HG03571 (cell line): Measurements from ENCODE around the gene CCSER1.
"Not testable (repeated sequence)": the region's sequence is repeated elsewhere in the genome, so short reads cannot be mapped to it uniquely, and the experiment has no call there.

Experiments used
- ATAC-seq: cut with Tn5 transposase; IDR thresholded peaks from one replicate; pipeline ENCODE4 v1.9.1; 2021; ENCODE audit not compliant: unreplicated experiment

CCSER1 gene

DNA sequence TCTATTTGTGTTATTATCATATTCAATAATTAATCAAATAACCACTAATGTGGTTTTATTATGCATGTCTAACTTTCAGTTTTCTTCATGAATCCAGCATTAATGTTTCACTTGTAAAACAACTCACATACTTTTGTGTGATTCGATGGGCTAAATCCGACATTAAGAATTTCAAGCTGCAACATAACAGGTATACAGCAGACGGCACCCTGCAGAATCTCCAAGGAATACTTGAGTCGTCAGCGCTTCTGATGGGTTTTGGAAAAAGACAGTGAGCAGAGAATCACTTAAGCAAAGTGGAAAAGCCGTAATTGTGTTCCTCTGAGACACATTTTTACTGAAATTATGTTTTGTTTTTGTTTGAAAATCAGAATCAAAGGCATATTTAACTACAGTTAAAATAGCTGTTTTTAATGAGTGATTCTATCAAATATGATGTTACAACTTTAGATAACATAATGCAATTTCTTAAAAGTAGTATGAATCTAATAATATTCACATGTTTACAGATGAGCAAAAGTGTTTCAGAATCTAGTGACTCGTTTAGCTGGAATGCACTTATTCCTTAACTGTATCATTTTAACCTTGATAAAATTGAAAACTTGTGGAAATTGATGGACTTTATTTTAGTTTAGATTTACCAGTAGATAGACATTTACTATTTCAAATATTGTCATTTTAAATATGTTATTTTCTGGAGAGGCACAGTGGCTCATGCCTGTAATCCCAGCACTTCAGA is 514.8 kb downstream of the CCSER1 start:
- no peak for ATAC-seq

DNA sequence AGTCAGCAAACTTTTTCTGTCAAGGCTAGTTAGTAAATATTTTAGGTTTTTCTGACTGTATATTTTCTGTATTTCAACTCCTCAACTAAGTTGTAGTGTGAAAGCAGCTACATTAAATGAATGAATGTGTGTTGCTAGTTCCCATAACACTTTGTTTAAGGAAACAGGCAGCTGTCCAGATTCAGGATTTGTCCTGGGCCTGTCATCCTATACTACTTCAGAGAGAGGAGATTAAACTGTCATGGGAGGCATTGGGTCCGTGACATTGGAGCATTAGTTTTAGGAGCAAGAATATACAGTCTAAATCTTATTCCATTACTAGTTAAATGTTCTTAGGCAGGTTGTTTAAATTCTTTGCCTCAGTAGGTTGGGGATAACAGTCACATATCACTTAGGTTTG is 516.0 kb downstream of the CCSER1 start:
- no peak for ATAC-seq

DNA sequence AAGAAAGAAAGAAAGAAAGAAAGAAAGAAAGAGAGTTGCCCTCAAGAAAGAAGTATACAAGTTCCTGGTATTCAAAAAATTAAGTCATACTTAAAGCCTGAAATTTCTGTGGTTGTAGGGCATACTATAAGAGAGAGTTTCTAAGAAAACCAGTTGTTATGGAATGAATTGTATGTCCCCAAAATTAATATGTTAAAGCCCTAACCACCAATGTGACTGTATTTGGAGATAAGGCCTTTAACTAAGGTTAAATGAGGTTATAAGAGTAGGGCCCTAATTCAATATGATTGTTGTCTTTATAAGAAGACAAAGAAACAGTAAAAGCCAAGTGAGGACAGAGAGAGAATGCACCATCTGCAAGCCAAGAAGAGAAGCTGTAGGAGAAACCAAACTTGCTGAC is 521.1 kb downstream of the CCSER1 start:
- no peak for ATAC-seq

DNA sequence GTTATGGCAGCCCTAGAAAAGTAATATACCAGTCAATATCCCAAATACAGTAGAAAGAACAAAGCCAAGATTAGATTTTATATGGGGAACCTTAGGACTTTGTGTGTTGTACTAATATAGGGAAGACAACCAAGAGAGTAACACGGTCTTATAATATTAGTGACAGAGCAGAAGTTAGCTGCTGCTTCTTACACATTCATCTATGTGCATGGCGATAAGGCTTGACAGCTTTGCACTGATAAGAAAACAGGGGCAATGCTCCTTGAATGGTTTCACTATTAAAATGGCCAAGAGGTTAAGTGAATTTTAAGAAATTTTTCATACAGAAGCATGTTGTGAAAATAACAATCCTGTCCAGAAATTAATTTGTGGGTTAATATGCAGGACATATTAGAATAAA is 521.6 kb downstream of the CCSER1 start:
- no peak for ATAC-seq

DNA sequence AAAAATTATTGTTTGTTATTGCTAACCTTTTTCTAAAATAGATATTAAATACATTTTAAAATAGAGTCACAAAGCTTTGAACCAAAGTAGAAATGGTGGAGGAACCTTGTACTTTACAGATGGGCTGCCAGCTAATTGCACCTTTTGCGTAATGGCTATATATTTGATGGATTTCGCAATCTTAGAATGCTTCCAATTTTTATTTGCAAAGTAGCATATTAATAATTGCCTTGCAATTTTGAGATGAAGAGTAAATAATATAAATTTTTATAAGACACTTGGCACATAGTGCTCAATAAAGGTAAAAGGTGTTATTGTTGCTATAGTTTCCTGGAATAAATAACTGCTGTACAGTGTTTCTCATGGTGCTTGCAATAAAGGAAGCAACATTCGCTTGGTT is 533.5 kb downstream of the CCSER1 start:
- no peak for ATAC-seq

DNA sequence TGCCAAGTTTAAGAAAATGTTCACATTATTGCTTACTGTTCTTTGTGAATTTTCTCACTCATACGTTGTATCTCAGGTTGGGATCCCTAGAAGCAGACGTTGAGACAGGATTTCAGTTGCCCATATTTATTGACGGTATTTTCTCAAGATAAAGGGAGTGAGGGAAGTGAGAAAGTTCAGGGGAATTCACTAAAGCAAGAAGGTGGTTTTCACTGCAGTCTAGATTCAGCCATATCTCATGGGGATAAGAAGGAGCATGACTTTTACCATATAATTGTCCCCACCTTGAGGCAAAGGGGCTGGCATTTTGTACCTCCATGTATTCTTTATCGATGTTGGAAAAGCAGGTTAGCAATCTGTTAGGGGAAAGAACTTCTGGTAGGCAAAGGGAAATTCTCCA is 543.0 kb downstream of the CCSER1 start:
- no peak for ATAC-seq

DNA sequence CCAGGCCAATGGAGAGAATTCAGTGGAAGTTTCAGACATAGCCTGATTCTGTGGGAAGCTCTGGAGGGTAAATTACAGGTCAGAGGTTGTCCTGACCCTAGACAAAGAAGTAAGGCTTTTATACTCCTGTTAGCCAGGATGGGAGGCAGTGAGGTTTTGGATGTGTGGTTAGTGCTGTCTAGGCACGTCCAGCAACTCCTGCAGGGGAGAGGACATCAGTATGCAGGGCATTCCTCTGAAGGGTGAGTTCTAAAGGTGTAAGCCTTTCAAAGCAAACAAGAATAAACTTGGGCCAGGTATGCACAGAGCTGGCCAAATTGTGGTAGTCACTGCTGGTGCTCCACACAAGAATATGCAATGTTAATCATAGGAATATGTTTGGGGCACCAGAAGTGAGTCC is 562.5 kb downstream of the CCSER1 start:
- ATAC-seq, result no peak

DNA sequence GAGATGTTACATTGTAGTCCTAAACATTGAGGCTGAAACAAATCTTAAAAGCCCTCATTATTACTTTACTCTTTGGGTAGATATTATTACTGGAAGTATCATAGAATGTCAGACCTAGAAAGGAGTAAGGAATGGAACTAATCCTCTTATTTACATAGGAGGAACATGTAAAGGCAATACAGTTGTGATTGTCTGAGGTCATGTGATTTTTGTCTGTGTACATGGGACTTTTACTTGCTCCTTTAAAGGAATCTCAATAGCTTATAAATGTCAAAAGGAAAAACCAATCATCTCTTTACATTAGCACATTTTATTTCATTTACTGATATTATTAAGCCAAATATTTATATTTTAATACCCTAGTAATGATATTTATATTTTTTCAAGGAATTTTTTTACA is 568.2 kb downstream of the CCSER1 start:
- no peak for ATAC-seq

DNA sequence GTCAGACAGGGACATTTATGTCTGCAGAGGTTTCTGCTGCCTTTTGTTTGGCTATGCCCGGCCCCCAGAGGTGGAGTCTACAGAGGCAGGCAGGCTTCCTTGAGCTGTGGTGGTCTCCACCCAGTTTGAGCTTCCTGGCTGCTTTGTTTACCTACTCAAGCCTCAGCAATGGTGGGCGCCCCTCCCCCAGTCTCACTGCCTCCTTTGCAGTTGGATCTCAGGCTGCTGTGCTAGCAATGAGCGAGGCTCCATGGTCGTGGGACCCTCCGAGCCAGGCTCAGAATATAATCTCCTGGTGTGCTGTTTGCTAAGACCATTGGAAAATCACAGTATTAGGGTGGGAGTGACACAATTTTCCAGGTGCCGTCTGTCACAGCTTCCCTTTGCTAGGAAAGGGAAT is 578.3 kb downstream of the CCSER1 start:
- ATAC-seq, result not testable (repeated sequence)

DNA sequence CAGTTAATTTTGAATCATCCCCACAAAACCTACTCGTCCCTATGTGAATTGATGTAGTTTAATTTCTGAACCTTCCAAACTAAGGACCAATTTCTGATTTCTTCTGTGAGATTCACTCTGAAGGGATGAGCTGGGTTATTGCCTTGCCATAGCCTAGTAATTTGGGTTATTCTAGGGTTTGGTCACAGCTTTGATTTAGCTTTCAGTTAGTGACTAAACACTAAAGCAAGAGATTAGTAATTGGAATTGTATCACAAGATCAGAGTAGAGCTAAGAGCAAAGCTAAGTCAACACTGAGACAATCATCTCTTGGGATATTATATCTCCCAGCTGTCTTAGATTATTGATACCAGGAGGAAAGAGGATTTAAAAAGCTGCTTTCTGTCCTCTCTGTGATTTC is 588.0 kb downstream of the CCSER1 start:
- no peak for ATAC-seq

DNA sequence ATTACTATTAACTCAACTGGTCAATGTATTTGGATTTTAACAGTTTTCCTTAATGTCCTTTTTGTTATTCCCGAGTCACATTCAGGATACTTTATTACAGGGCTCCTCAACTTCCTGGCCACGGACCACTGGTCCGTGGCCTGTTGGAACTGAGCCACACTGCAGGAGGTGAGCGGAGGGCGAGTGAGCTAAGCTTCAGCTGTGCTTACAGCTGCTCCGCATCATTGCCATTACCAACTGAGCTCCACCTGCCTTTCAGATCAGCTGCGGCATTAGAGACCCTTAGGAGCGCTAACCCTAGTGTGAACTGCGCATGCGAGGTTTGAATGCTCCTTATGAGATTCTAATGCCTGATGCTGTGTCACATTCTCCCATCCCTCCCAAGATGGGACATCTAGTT is 591.7 kb downstream of the CCSER1 start:
- no peak for ATAC-seq

DNA sequence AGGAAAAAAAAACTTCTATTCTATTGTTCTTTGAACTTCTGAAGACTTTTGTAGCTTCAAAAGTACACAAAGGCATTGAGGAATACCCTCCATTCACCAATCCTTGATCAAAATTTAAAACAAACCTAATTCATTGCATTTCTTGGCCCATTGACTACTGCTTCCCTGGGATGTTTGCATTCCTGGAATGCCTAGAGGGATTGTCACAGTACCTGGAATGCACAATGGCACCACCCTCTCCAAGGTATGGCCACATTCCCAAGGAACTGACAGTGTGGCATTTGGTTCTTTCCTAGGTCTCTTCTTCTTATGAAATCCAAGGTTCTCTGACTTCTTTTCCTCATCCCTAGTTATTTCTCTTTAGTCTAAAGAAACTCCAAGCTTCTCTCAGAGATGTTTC is 600.7 kb downstream of the CCSER1 start:
- ATAC-seq, result no peak

DNA sequence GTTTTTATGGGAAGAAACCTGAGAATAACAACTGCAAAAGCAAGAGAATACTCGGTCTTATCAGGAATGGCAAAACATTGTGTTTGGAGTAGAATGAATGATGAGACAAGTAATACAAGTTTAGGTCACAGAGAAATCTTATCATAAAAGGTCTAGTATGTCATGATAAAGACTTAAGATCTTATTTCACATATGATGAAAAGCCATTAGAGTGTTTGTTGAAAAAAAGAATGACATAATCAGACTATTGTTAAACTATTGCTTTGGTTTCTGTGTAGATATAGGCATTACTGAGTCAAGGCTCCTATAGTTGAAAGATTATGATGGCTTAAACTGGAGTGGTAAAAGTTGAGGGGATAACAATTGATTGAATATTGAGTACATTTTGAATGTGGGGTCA is 603.6 kb downstream of the CCSER1 start:
- ATAC-seq, result no peak

DNA sequence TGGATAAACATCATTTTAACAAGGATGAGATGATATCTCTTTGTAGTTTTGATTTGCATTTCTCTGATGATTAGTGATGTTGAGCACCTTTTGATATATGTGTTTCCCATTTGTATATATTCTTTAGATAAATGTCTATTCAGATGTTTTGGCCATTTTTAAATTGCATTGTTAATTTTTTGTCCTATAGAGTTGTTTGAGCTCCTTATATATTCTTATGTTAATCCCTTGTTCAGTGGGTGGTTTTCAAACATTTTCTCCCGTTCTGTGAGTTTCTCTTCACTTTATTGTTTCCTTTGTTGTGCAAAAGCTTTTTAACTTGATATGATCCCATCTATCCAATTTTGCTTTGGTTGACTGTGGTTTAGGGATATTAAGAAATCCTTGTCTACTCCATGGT is 606.0 kb downstream of the CCSER1 start:
- no peak for ATAC-seq

DNA sequence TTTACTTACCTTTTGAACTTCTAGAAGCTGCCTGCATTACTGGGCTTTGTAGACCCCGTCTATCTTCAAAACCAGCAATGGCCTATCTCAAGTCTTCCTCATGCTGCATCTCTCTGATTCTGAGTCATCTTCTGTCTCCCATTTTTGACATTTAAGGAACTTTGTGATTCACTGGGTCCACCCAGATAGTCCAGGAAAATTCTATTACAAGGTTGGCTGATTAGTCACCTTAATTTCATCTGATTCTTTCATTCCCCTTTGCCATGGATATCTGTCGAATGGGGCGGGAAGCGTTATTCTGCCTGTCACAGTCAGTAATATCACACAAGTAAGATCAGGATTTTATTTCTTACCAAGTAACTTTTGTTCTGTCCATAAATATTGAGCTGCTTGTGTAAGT is 618.0 kb downstream of the CCSER1 start:
- ATAC-seq, result no peak

DNA sequence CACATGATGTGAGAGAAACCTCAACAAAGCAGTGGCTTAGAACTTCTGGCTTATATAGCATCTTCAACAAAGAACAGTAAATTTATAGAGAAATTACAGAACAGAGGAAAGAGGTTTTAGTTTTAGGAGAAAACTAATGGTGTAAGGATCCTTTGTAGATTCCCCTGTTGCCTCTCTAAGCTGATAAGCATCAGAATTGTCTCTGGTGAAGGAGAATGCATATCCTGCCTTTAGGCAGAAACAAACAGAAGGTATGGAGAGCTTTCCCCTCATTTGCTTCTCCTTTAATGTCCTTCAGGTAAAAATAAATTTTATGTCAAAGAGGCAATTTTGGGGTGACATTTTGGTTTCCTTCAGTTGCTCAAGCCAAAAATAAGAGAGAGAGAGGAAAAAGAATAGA is 625.9 kb downstream of the CCSER1 start:
- no peak for ATAC-seq

DNA sequence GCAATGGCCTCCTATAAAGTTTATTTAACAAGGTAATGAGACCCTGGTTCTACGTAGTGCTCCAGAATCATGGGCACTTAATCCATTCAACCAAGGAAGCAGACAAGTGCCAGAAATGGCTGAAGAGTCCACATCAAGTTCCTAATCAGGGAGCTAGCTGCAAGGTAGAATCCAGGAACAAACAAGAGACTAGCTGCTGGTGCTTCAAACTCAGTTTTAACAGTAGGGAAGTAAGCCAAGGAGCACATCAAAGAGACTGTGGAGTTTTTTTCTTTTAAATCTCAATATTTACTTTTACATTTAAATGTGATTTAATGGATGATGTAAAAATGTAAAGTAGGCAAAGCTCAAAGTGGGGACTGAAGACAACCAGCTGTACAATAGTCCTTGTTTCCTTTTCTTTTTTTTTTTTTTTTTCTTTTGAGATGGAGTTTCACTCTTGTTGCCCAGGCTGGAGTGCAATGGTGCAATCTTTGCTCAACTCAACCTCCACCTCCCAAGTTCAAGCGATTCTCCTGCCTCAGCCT is 630.4 kb downstream of the CCSER1 start:
- no peak for ATAC-seq

DNA sequence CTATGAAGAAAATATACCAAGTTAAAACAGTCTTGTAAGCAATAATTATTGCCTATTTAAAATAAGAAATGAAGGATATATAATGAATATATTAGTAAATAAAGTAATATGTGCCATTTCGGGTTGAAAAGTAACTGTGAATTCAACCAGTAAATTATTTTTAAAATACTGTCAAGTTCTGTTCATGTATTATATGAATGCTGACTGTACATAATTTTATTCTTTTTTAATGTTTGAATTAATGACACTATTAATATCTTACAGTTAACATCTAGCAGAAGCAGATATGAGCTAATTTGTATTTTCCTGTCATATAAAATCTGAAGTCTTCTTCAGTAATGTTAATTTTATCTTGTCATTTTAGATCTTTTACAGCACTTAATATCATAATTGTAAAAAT is 632.9 kb downstream of the CCSER1 start:
- ATAC-seq, result no peak

DNA sequence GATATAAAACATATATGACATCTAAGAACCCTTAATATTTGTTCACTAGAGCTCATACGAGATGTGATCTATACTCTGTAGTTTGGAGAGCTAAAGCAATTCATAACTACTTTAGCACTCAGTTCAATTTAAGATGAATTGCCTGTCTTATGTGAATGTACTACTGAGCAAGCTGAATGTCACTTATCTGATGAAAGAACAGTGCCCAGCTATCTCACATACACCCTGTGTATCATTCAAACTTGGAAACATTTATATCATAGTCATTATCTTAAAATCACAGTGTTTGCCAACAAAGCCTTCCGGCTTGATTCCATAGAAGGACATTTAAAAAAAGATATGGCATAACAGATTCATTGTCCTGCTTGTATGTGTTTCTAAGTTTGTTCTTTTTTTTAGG is 639.6 kb downstream of the CCSER1 start:
- ATAC-seq, result no peak

DNA sequence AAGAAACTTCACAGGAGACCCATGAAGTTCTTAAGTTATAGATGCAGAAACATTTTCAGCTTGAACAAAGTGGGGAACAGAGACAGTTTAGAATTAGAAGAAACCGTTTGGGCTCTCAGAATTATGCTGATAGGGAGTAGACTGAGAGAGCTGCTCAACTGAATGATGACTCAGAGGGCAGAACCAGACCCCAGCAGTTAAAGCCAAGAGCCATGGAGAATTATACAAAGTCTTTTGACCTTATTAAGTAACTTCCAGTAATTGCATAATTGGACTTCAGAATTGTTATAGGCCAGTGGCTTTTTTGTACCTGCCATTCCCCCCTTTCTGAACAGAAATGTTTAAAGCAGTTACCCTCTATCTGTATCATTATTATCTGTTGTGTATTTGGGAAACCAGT is 642.1 kb downstream of the CCSER1 start:
- ATAC-seq, result no peak

DNA sequence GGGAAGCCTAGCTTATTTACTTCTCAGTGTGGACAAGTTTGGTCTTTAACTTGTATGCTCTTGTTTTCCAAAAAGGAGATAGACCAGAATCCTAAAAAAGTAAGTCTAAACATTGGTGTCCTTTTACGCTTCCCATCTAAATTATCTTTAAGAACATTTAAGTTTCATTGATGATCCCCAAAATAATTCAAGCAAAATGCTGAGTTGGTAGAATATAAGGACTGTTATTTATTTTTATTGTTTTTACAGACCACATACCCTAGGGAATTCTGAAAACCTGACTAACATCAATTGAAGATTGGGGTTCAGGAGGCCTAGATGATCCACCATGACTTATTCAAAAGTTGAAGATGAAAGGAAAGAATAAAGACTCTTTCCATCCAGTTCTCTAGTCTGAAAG is 653.0 kb downstream of the CCSER1 start:
- no peak for ATAC-seq

DNA sequence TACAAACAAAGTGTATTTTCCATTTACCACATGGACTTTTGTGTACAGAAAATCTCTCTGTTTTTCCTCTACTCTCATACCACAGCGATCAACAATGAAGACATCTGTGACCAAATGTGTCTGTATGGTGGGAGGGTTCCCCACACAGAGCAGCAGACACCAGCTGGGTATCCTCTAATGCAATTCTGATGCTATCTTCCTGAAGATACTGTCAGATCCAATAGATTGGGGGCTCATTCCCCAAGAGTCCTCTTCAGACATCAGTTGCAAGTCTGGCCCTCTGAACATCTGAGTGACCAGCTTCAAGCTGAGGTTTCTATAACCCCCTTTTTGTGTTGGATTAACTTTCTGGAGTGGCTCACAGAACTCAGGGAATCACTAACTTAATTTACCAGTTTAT is 659.4 kb downstream of the CCSER1 start:
- no peak for ATAC-seq

DNA sequence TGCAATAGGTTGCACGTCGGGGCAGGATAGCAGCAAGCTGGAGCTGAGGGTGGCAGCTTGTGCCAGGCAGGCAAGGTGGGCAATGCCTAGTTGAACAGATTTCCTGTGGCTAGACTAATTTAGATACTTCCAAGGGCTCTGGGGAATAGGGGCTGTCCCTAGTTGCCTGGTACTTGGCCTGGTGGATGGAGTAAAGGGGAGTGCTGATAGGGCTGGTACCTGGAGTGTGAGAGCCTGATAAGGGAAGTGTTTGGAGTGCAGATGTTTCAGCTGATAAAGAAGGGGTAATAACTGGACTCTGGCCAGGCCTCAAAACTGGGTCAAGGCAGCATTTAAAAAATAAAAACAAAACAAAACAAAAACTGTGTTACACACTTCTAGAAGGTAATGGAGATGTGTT is 665.5 kb downstream of the CCSER1 start:
- no peak for ATAC-seq
